ENCODE results near the gene C2.

- TF ChIP-seq YY1 (IDR thresholded peaks at IDR 0.05; ENCODE audit: insufficient read depth, insufficient read length) = no peak
- TF ChIP-seq ZNF274 (IDR thresholded peaks at IDR 0.05; ENCODE audit: low read depth, low read length) = no peak
Measured at GRCh38 chr6:31965700-31966099, 38.2 kb downstream of the C2 start.
